A549 treated with CORT108297 at 1 μM for 4 hours (cell line): ENCODE results near the gene TRAF1. TPM values are rescaled to one million over a fixed set of nuclear protein-coding genes. Genes with fewer than 3 reads are reported as not detected.

Source experiments
- total RNA-seq: library from RNA; stranded (reverse); fragments of 200-300 nt; extraction: Qiagen RNA extraction; gene quantifications from 5 replicates; pipeline ENCODE4 v1.2.3, GENCODE V29; 2022

TRAF1 gene, protein sequence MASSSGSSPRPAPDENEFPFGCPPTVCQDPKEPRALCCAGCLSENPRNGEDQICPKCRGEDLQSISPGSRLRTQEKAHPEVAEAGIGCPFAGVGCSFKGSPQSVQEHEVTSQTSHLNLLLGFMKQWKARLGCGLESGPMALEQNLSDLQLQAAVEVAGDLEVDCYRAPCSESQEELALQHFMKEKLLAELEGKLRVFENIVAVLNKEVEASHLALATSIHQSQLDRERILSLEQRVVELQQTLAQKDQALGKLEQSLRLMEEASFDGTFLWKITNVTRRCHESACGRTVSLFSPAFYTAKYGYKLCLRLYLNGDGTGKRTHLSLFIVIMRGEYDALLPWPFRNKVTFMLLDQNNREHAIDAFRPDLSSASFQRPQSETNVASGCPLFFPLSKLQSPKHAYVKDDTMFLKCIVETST
- 3.8 to 7.2 TPM (median 4.7 TPM) in 5 replicates for total RNA-seq

DNA sequence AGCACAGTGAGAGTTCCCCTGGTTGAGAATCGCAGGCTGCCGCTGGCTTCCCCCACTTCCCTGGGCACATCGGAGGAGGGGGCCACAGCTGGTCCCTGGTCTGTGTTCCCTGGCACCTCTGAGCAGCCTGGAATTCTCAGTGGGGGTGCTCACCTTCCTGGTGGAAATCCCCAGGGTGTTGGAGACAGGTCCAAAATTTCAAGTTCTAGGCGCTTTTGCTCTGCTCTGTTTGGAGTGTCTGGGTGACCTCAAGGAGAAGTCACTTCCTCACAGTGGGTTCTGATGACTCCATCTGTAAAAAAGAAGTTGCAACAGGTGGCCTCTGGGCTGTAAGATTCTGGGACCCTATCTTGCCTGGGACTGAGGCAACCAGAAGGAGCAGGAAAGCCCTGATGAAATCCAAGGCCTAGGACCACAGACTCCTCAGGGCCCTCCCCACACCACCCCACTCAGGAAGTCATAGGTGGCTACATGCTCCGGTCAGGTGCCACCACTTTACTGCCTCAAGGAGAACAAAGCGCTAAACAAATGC, at the start of gene TRAF1:
TRAF1 (minus strand) TSS at position 400 of the 532 bp plus-strand sequence. CDS start 721 bp downstream, outside the sequence.

GRCh38 chr9:120876842-120877240, 49.8 kb downstream of the TRAF1 start, which contains the start of gene PHF19:
Gene PHF19, minus strand, starts transcription at chr9:120877188. Its CDS starts 2,447 bp downstream, at chr9:120874741.

Other genes starting within 250 kb of the TRAF1 start
- 19.9 to 27.6 TPM (median 24.7 TPM) in 5 replicates for gene MEGF9, start 212.3 kb downstream of the TRAF1 start, total RNA-seq
- 36.6 to 42.2 TPM (median 41.8 TPM) in 5 replicates for gene FBXW2, start 133.4 kb downstream of the TRAF1 start, total RNA-seq
- gene PSMD5, start 83.9 kb downstream of the TRAF1 start, total RNA-seq = 27.3 to 39.2 TPM (median 28.9 TPM) in 5 replicates
- 91.6 to 138 TPM (median 126 TPM) in 5 replicates for gene PHF19, start 49.6 kb downstream of the TRAF1 start, total RNA-seq
- 10.6 to 13.3 TPM (median 12.3 TPM) in 5 replicates for gene C5, start 123.5 kb upstream of the TRAF1 start, total RNA-seq
- gene CNTRL, start 148.2 kb upstream of the TRAF1 start, total RNA-seq = 5.1 to 7.3 TPM (median 6.5 TPM) in 5 replicates